Activated B cell treated with CpG ODN at 0.5 μM for 24 hours (primary cell): ENCODE results near the gene PWWP3B. TPM values are rescaled to one million over a fixed set of nuclear protein-coding genes. Genes with fewer than 3 reads are reported as not detected.

Experiments
- ATAC-seq: fragments of 200-7000 bp; cut with Tn5 transposase; one replicate; pipeline ENCODE4 v1.10.0; 2021; ENCODE audit warnings: low read depth, mild to moderate bottlenecking, moderate library complexity
- CTCF ChIA-PET: fragments of 350-600 bp; sonication (Branson Sonifier 250); formaldehyde crosslinking; loops from one replicate; lab custom pipeline; 2021; ENCODE audit warnings: antibody characterized with exemption; lab: Charles Lee
- POLR2A ChIA-PET: fragments of 350-600 bp; sonication (Branson Sonifier 250); formaldehyde crosslinking; loops from one replicate; lab custom pipeline; 2021; ENCODE audit warnings: antibody characterized with exemption; lab: Charles Lee
- DNase-seq: peaks from one replicate; pipeline ENCODE4 v3.0.0; 2022
- H3K27ac Mint-ChIP-seq: one replicate; pipeline ENCODE4 v1.8.0; 2020; ENCODE audit warnings: mixed read lengths
- H3K27me3 Mint-ChIP-seq: one replicate; pipeline ENCODE4 v1.8.0; 2021; ENCODE audit warnings: mixed read lengths
- H3K36me3 Mint-ChIP-seq: one replicate; pipeline ENCODE4 v1.8.0; 2021; ENCODE audit warnings: low read depth, mixed read lengths
- H3K4me1 Mint-ChIP-seq: one replicate; pipeline ENCODE4 v1.8.0; 2021; ENCODE audit warnings: mixed read lengths
- H3K4me3 Mint-ChIP-seq: one replicate; pipeline ENCODE4 v1.8.0; 2020; ENCODE audit warnings: mild to moderate bottlenecking, mixed read lengths
- H3K9me3 Mint-ChIP-seq: one replicate; pipeline ENCODE4 v1.8.0; 2020; ENCODE audit warnings: mixed read lengths
- intact Hi-C: fragments of 100-400 bp; cut with micrococcal nuclease; formaldehyde crosslinking; loops from one replicate; pipeline ENCODE4 v1.15.1; 2024
- total RNA-seq: library from RNA; stranded (reverse); gene quantifications from 2 replicates; pipeline ENCODE4 v1.2.3, GENCODE V29; 2022
- TF ChIP-seq, protein P1 (sequence below): fragments of 200-600 bp; IDR thresholded peaks from one replicate; pipeline ENCODE4 v1.8.0; 2022; ENCODE audit warnings: antibody characterized with exemption, mild to moderate bottlenecking

The PWWP3B gene
- total RNA-seq, 1 donor from 2014 or later: not detected

DNA sequence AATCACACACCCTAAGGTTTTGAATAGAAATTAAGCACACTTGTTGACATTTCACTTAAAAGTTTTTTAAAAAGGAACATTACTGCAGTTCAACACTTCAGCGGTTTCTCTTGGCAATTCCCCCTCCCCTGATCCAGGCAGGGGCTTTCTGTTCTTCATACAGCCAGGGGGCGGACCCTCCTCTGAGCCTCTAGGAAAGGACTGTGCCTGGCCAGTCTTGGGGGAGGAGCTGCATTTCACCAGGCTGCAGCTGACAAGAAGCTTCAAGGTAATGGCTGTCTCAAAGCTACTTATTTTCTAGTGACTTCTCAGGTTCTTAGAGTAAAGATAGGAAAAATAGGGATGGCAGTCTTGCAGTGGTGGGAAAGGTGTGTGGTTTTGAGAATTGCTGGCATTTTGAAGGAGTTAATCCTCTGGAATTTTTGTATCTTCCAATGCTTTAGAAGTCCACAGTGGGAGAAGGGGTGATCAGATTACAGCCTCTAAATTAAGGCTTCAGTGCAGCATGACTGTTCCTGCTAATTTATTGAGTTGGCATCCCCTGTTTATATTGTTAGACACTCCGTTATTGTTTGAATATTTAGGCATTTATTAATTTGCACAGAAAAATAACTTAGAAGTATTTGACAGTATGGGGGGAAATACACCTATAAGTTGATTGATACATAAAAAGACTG, 33.5 kb downstream of the PWWP3B start:
- intact Hi-C loops: no loop called here
- ATAC-seq: no peak
- H3K27me3 Mint-ChIP-seq: no peaks in the 10 kb centered on the region
- H3K9me3 Mint-ChIP-seq: no peaks in the 10 kb centered on the region
- DNase-seq: no peak
- CTCF ChIA-PET: no interaction called here
- no peak overlapping the region for H3K27ac Mint-ChIP-seq
- no peak overlapping the region for H3K4me3 Mint-ChIP-seq
- POLR2A ChIA-PET: no interaction called here
- H3K4me1 Mint-ChIP-seq: no peaks in the 10 kb centered on the region
- TF ChIP-seq, protein P1, sequence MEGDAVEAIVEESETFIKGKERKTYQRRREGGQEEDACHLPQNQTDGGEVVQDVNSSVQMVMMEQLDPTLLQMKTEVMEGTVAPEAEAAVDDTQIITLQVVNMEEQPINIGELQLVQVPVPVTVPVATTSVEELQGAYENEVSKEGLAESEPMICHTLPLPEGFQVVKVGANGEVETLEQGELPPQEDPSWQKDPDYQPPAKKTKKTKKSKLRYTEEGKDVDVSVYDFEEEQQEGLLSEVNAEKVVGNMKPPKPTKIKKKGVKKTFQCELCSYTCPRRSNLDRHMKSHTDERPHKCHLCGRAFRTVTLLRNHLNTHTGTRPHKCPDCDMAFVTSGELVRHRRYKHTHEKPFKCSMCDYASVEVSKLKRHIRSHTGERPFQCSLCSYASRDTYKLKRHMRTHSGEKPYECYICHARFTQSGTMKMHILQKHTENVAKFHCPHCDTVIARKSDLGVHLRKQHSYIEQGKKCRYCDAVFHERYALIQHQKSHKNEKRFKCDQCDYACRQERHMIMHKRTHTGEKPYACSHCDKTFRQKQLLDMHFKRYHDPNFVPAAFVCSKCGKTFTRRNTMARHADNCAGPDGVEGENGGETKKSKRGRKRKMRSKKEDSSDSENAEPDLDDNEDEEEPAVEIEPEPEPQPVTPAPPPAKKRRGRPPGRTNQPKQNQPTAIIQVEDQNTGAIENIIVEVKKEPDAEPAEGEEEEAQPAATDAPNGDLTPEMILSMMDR: no peak
- no peaks in the 10 kb centered on the region for H3K36me3 Mint-ChIP-seq

DNA sequence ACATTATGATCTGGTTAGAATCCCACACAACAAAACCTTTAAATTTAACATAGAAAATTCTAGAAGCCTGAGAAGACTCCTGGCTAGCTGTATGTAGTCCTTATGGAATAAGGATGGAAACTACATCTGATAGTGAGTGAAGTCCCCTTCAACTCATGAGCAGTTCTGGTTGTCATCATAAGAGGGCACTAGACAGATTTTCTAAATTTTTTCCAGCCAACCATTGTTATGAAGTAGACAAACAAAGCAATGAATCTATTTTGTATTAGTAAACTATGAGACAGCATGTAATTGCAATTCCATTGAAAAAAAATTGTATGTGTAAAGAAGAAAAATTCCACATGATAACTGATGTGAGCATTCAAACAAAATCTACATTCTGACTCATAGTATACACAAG, 35.2 kb downstream of the PWWP3B start:
- ATAC-seq (no peak), DNase-seq (no peak)
- no peaks in the 10 kb centered on the region for H3K4me1 Mint-ChIP-seq
- TF ChIP-seq, protein P1: no peak
- H3K36me3 Mint-ChIP-seq: no peaks in the 10 kb centered on the region
- no peaks in the 10 kb centered on the region for H3K27me3 Mint-ChIP-seq
- H3K4me3 Mint-ChIP-seq: no peak overlapping the region
- POLR2A ChIA-PET: no interaction called here
- H3K9me3 Mint-ChIP-seq: no peaks in the 10 kb centered on the region
- no peak overlapping the region for H3K27ac Mint-ChIP-seq
- intact Hi-C loops: no loop called here
- CTCF ChIA-PET: no interaction called here

DNA sequence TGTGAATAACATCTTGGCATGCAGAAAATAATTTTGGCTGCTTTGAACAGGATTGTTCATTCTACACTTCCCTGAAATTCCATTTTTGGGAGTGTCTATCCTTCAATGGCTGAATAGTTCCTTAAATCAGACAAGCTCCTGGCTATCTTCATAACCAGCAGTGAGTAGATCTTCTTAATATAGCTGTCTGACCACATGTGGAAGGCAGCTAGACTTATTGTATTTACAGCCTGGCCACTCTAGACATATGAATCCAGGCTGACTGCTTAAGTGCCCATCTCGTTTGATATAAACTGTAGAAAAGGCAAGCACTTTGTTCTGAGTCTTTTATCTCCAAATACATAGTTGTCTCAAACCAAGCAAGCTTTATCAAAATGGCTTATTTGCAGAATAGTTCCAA, 40.0 kb downstream of the PWWP3B start:
- intact Hi-C loops: no loop called here
- POLR2A ChIA-PET: no interaction called here
- CTCF ChIA-PET: no interaction called here
- Mint-ChIP-seq H3K9me3 (no peaks in the 10 kb centered on the region), H3K27ac (no peak overlapping the region), H3K27me3 (no peaks in the 10 kb centered on the region), H3K36me3 (no peaks in the 10 kb centered on the region), H3K4me3 (no peak overlapping the region), H3K4me1 (no peaks in the 10 kb centered on the region)
- DNase-seq: no peak
- no peak for ATAC-seq
- TF ChIP-seq, protein P1: no peak

Other genes with a start within 250 kb of the PWWP3B start
- not detected in 2 replicates for gene SERPINA7, start 129.6 kb upstream of the PWWP3B start, total RNA-seq